H1 (cell line): ENCODE measurements around the gene TRMT6. TPM values are rescaled to one million over a fixed set of nuclear protein-coding genes. Genes with fewer than 3 reads are reported as not detected.

Source experiments
- CTCF ChIA-PET: fragments of 300-600 bp; sonication (Branson Sonifier 250); formaldehyde crosslinking; loops from one replicate; lab custom pipeline; 2021; ENCODE audit not compliant: partially characterized antibody; lab: Charles Lee
- POLR2A ChIA-PET: fragments of 300-600 bp; sonication (Branson Sonifier 250); formaldehyde crosslinking; loops from one replicate; lab custom pipeline; 2021; ENCODE audit warnings: inconsistent platforms; ENCODE audit not compliant: partially characterized antibody; lab: Charles Lee
- DNase-seq, 2 experiments: peaks; one replicate each; pipeline versions ENCODE4 v3.0.0 to v3.0.0-alpha.2; 2010 to 2022; ENCODE audit warnings: low spot score in 2 of 2, low read depth in 1 of 2, mixed read lengths in 1 of 2
- FAIRE-seq: peaks from 2 replicates; lab custom pipeline; 2011; peaks lifted over from hg19 to GRCh38; lab: Jason Lieb, UNC
- H2AFZ ChIP-seq: 2 replicates; pipeline ENCODE4 v1.8.1; 2012; ENCODE audit warnings: low read length, inconsistent platforms
- H2AK5ac ChIP-seq: 2 replicates; pipeline ENCODE4 v1.6.1; 2013; ENCODE audit warnings: low read depth, low read length
- H2BK120ac ChIP-seq: replicated peaks from 2 replicates; pipeline ENCODE3; 2013; ENCODE audit warnings: low read depth, low read length, inconsistent platforms
- H2BK12ac ChIP-seq: 2 replicates; pipeline ENCODE4 v1.6.1; 2013; ENCODE audit warnings: low read depth, low read length
- H2BK15ac ChIP-seq: 2 replicates; pipeline ENCODE4 v1.6.1; 2013; ENCODE audit warnings: low read length
- H2BK20ac ChIP-seq: 2 replicates; pipeline ENCODE4 v1.6.1; 2013; ENCODE audit warnings: low read length
- H2BK5ac ChIP-seq: 2 replicates; pipeline ENCODE4 v1.6.1; 2013; ENCODE audit warnings: low read depth, low read length
- H3K14ac ChIP-seq: 2 replicates; pipeline ENCODE4 v1.6.1; 2013; ENCODE audit warnings: inconsistent platforms; ENCODE audit not compliant: insufficient read length
- H3K18ac ChIP-seq: 2 replicates; pipeline ENCODE4 v1.6.1; 2013; ENCODE audit warnings: low read length; ENCODE audit errors: extremely low read depth
- H3K23ac ChIP-seq: 2 replicates; pipeline ENCODE4 v1.6.1; 2013; ENCODE audit warnings: inconsistent platforms; ENCODE audit not compliant: insufficient read length
- H3K23me2 ChIP-seq: 2 replicates; pipeline ENCODE4 v1.6.1; 2013; ENCODE audit warnings: low read depth, low read length
- H3K27ac ChIP-seq: 2 replicates; pipeline ENCODE4 v1.6.1; 2011; ENCODE audit warnings: low read depth, low read length, inconsistent platforms
- H3K27me3 ChIP-seq, 4 experiments: replicated peaks in 1 of 4; 1 replicate in 1 of 4; 2 replicates in 3 of 4; pipeline versions ENCODE4 v1.6.1 to v1.8.1; 2011 to 2013; ENCODE audit warnings: low read length in 3 of 4, mild to moderate bottlenecking in 3 of 4, inconsistent platforms in 2 of 4, mixed read lengths in 2 of 4, moderate library complexity in 1 of 4; ENCODE audit not compliant: control insufficient read depth in 3 of 4, insufficient read depth in 3 of 4; ENCODE audit errors: extremely low read depth in 1 of 4
- H3K36me3 ChIP-seq, 4 experiments: 2 replicates each; pipeline versions ENCODE4 v1.6.1 to v1.8.1; 2011 to 2013; ENCODE audit warnings: mild to moderate bottlenecking in 4 of 4, low read length in 3 of 4, moderate library complexity in 2 of 4, control low read depth in 1 of 4, inconsistent platforms in 1 of 4; ENCODE audit not compliant: insufficient read depth in 4 of 4, control insufficient read depth in 2 of 4
- H3K4ac ChIP-seq: replicated peaks from 2 replicates; pipeline ENCODE3; 2013; ENCODE audit warnings: low read length, low read depth, mixed read lengths, inconsistent platforms; ENCODE audit not compliant: insufficient read length
- H3K4me1 ChIP-seq, 4 experiments: replicated peaks in 1 of 4; 1 replicate in 1 of 4; 2 replicates in 3 of 4; pipeline versions ENCODE4 v1.6.1 to v1.8.1; 2011 to 2013; ENCODE audit warnings: low read length in 3 of 4, inconsistent platforms in 2 of 4, mixed read lengths in 1 of 4; ENCODE audit not compliant: insufficient read depth in 4 of 4, control insufficient read depth in 3 of 4
- H3K4me2 ChIP-seq, 2 experiments: 2 replicates each; pipeline versions ENCODE4 v1.6.1 to v1.8.1; 2011 to 2013; ENCODE audit warnings: low read depth in 2 of 2, low read length in 2 of 2, control low read depth in 1 of 2, inconsistent platforms in 1 of 2, mild to moderate bottlenecking in 1 of 2; ENCODE audit not compliant: insufficient read depth in 1 of 2
- H3K4me3 ChIP-seq, 4 experiments: fragments of 200-600, 300-600 bp in 1 of 4; sonication (generic), shearing (Covaris generic), sonication (Bioruptor Twin) in 1 of 4; 2 replicates each; pipeline versions ENCODE4 v1.5.1 to v1.8.1; 2011 to 2016; ENCODE audit warnings: low read length in 4 of 4, low read depth in 3 of 4, control low read depth in 2 of 4, inconsistent platforms in 2 of 4, mild to moderate bottlenecking in 2 of 4, mixed read lengths in 1 of 4, moderate library complexity in 1 of 4; ENCODE audit not compliant: insufficient read depth in 2 of 4; ENCODE audit errors: extremely low read depth in 1 of 4
- H3K56ac ChIP-seq: replicated peaks from 2 replicates; pipeline ENCODE3; 2013; ENCODE audit warnings: low read depth, mild to moderate bottlenecking, mixed read lengths, low read length, inconsistent platforms; ENCODE audit not compliant: insufficient read length
- H3K79me1 ChIP-seq: 2 replicates; pipeline ENCODE4 v1.6.1; 2013; ENCODE audit warnings: low read depth, low read length, control low read depth
- H3K79me2 ChIP-seq, 2 experiments: 2 replicates each; pipeline versions ENCODE4 v1.6.1 to v1.8.1; 2012 to 2013; ENCODE audit warnings: low read length in 2 of 2, mild to moderate bottlenecking in 2 of 2, inconsistent platforms in 1 of 2; ENCODE audit not compliant: insufficient read depth in 2 of 2, control insufficient read depth in 1 of 2
- H3K9ac ChIP-seq, 4 experiments: replicated peaks in 1 of 4; 1 replicate in 1 of 4; 2 replicates in 3 of 4; pipeline versions ENCODE4 v1.6.1 to v1.8.1; 2011 to 2013; ENCODE audit warnings: low read depth in 3 of 4, low read length in 3 of 4, control low read depth in 2 of 4, mild to moderate bottlenecking in 2 of 4, moderate library complexity in 2 of 4, inconsistent platforms in 1 of 4; ENCODE audit errors: extremely low read depth in 1 of 4
- H3K9me3 ChIP-seq, 2 experiments: 2 replicates each; pipeline versions ENCODE4 v1.6.1 to v1.8.1; 2012 to 2013; ENCODE audit warnings: mild to moderate bottlenecking in 2 of 2, moderate library complexity in 2 of 2, control low read depth in 1 of 2, inconsistent platforms in 1 of 2, low read depth in 1 of 2, low read length in 1 of 2, mixed read lengths in 1 of 2; ENCODE audit not compliant: insufficient read depth in 2 of 2
- H4K20me1 ChIP-seq, 2 experiments: replicated peaks in 1 of 2; 2 replicates each; pipeline versions ENCODE3 to v1.8.1; 2011 to 2013; ENCODE audit warnings: inconsistent platforms in 2 of 2, low read length in 2 of 2, mild to moderate bottlenecking in 1 of 2; ENCODE audit not compliant: insufficient read depth in 2 of 2, control insufficient read depth in 1 of 2
- H4K5ac ChIP-seq: 2 replicates; pipeline ENCODE4 v1.6.1; 2013; ENCODE audit warnings: low read length, low read depth, mixed read lengths, inconsistent platforms; ENCODE audit not compliant: insufficient read length
- H4K8ac ChIP-seq: 2 replicates; pipeline ENCODE4 v1.8.0; 2013; ENCODE audit warnings: mild to moderate bottlenecking, moderate library complexity, low read length, inconsistent platforms; ENCODE audit not compliant: insufficient read depth; ENCODE audit errors: extremely low read depth
- H4K91ac ChIP-seq: replicated peaks from 2 replicates; pipeline ENCODE3; 2013; ENCODE audit warnings: low read length, mixed read lengths, inconsistent platforms; ENCODE audit not compliant: insufficient read length
- CHD1 ChIP-seq: IDR thresholded peaks from 2 replicates; pipeline ENCODE4 v1.6.1; 2012; ENCODE audit warnings: low read depth, low read length, improper control_type of control experiment
- EP300 ChIP-seq, 2 experiments: IDR thresholded peaks; 1 replicate in 1 of 2; 2 replicates in 1 of 2; pipeline ENCODE4 v1.6.1; 2011 to 2012; ENCODE audit warnings: low read depth in 2 of 2, low read length in 2 of 2, mild to moderate bottlenecking in 2 of 2, borderline replicate concordance in 1 of 2, inconsistent platforms in 1 of 2, moderate library complexity in 1 of 2
- PHF8 ChIP-seq: fragments of 200-600 bp; sonication (generic); conservative IDR thresholded peaks from 2 replicates; pipeline ENCODE4 v1.7.1; 2012; ENCODE audit warnings: low read depth, mild to moderate bottlenecking, inconsistent platforms, low read length, moderate library complexity
- POLR2AphosphoS5 ChIP-seq: IDR thresholded peaks from 2 replicates; pipeline ENCODE4 v1.6.1; 2011; ENCODE audit warnings: low read depth, low read length
- SUZ12 ChIP-seq: fragments of 200-600 bp; sonication (generic); IDR thresholded peaks from 2 replicates; pipeline ENCODE4 v1.6.1; 2012; ENCODE audit warnings: mild to moderate bottlenecking, inconsistent platforms, low read length, moderate library complexity, mixed read lengths
- WGBS, 2 experiments: shearing (Covaris generic) in 1 of 2; methylation state at CpG; one replicate each; pipeline versions ENCODE4 v1.1.6 to v1.1.7; 2013 to 2015; ENCODE audit warnings: low lambda C conversion rate in 2 of 2, mixed read lengths in 2 of 2, inconsistent platforms in 1 of 2, low coverage in 1 of 2, missing lambda C conversion rate in 1 of 2; ENCODE audit not compliant: insufficient replicate concordance in 2 of 2, insufficient coverage in 1 of 2, insufficient read length in 1 of 2; ENCODE audit errors: extremely low coverage in 1 of 2, missing lambda C conversion rate in 1 of 2; 5-methylcytosine and 5-hydroxymethylcytosine counted together
- polyA plus RNA-seq, 7 experiments: library from polyadenylated mRNA; depleted of rRNA in 3 of 7; stranded (reverse) in 5 of 7; unstranded in 2 of 7; fragments of >200 nt in 5 of 7; fragments of 200-250 nt in 2 of 7; gene quantifications; 1 replicate in 5 of 7; 2 replicates in 1 of 7; 4 replicates in 1 of 7; pipeline versions ENCODE4 v1.2.1 to v1.2.3, GENCODE V29; 2011 to 2013; ENCODE audit warnings: missing spikeins in 2 of 7, mixed read lengths in 2 of 7
- total RNA-seq: library from RNA; stranded (reverse); fragmentation: NEBNext Ultra II Directional; extraction: Animal tissue kit (Norgen Biotek cat#: 25700); gene quantifications from 2 replicates; pipeline ENCODE4 v1.2.1, GENCODE V29; 2021

The TRMT6 gene
- total and polyA plus RNA-seq, 2 of the 8 experiments (the other 6 are each of a cell fraction or from before 2014, with no cell fraction given), result 6.9 to 23.3 TPM

DNA sequence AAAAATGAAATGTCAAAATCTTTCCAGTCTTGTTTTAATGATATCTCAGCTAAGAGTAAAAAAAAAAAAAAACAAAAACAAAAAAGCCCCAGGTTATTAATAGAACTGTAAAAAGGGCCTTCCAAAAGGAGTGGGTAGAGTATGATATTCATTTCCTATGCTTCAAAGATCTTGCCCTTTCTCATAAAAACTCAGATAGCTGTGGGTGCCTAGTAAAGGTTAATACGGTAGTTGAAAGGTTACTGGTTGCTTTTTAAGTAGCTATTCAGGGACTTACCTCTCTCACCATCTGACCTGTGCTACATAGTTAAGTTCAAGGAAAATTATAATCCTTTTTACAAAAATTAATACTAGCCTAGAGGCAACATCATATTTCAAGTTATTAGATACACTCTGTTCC is 14.9 kb downstream of the TRMT6 start:
- H2AK5ac ChIP-seq, result no peak overlapping the region
- no peak overlapping the region for H3K27ac ChIP-seq
- H4K91ac ChIP-seq, result no peak overlapping the region
- no peaks in the 10 kb centered on the region for H3K27me3 ChIP-seq
- no peaks in the 10 kb centered on the region for H3K9me3 ChIP-seq
- no peak overlapping the region for H4K8ac ChIP-seq
- no peak overlapping the region for H3K4ac ChIP-seq
- H3K18ac ChIP-seq, result no peak overlapping the region
- H2BK12ac ChIP-seq, result no peak overlapping the region
- H3K79me1 ChIP-seq, result no peaks in the 10 kb centered on the region
- peaks cover 8 to 22% (median 17%) of the 10 kb centered on the region in 4 experiments; a peak in 6 of 8 replicates for H3K36me3 ChIP-seq
- CTCF ChIA-PET, result interaction anchor here (0.6 to 4.5 kb wide), 10 partner anchors 9 to 407 kb away, joined by 3 to 37 read pairs (median 4); no protein-coding TSS in a partner anchor
- H2BK5ac ChIP-seq, result no peak overlapping the region
- POLR2A ChIA-PET, result interaction anchor here (0.6 to 2.1 kb wide), 4 partner anchors 8 to 162 kb away, joined by 3 to 10 read pairs (median 6); no protein-coding TSS in a partner anchor
- no peak overlapping the region for H3K9ac ChIP-seq
- H3K14ac ChIP-seq, result no peak overlapping the region
- H3K56ac ChIP-seq, result no peak overlapping the region
- H2BK120ac ChIP-seq, result no peak overlapping the region
- H3K4me3 ChIP-seq, result no peak overlapping the region
- H3K23ac ChIP-seq, result no peak overlapping the region
- whole genome bisulfite sequencing, 2 experiments, result 93% methylated on average over 1 of the region's 1 CpG; no CpG with 5 or more reads in 1 of the 2 experiments
- DNase-seq (no peak), FAIRE-seq (no peak)
- H2AFZ ChIP-seq, result no peak overlapping the region
- H3K4me1 ChIP-seq, result no peaks in the 10 kb centered on the region
- H3K23me2 ChIP-seq, result no peaks in the 10 kb centered on the region
- no peak overlapping the region for H3K4me2 ChIP-seq
- no peaks in the 10 kb centered on the region for H3K79me2 ChIP-seq
- peaks cover 0 to 1% of the 10 kb centered on the region in 2 experiments for H4K20me1 ChIP-seq
- no peak overlapping the region for H2BK20ac ChIP-seq
- no peak overlapping the region for H4K5ac ChIP-seq
- no peak overlapping the region for H2BK15ac ChIP-seq
- TF ChIP-seq PHF8 (no peak), CHD1 (no peak), SUZ12 (no peak), EP300 (IDR thresholded peaks at IDR 0.05; ENCODE audit: borderline replicate concordance in 1 of 2, low read depth in 2 of 2, low read length in 2 of 2) (no peak), POLR2AphosphoS5 (no peak)
